GM12891 (cell line): ENCODE results near the gene CALU.

Experiments
- POLR2A ChIP-seq: IDR thresholded peaks from 2 replicates; pipeline ENCODE4 v1.6.1; 2011; ENCODE audit warnings: low read depth, low read length, control low read depth
- POLR2AphosphoS5 ChIP-seq: IDR thresholded peaks from 2 replicates; pipeline ENCODE4 v1.6.1; 2011; ENCODE audit warnings: low read depth, low read length, control low read depth

DNA sequence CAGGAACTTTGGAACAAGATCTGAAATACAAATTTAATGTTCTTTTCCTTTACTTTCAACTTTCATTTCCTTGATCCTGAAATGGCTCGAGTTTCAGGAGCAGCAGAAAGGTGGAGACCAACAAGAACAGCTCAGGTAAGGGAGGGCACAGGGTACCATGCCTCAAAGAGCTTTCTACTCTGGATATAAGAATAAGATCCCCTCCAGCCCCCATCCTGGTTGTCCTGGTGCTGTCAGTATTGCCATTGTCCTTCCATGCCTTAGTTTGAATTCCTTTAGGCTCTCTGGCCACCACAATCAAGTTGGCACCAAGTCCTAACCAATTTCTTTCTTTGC lies 12.5 kb upstream of the CALU start:
- no peak for TF ChIP-seq POLR2AphosphoS5
- TF ChIP-seq POLR2A, result no peak
